ENCODE results near the gene PRSS27.
"Not testable (repeated sequence)": the region's sequence is repeated elsewhere in the genome, so short reads cannot be mapped to it uniquely, and the experiment has no call there.

Gene PRSS27

DNA sequence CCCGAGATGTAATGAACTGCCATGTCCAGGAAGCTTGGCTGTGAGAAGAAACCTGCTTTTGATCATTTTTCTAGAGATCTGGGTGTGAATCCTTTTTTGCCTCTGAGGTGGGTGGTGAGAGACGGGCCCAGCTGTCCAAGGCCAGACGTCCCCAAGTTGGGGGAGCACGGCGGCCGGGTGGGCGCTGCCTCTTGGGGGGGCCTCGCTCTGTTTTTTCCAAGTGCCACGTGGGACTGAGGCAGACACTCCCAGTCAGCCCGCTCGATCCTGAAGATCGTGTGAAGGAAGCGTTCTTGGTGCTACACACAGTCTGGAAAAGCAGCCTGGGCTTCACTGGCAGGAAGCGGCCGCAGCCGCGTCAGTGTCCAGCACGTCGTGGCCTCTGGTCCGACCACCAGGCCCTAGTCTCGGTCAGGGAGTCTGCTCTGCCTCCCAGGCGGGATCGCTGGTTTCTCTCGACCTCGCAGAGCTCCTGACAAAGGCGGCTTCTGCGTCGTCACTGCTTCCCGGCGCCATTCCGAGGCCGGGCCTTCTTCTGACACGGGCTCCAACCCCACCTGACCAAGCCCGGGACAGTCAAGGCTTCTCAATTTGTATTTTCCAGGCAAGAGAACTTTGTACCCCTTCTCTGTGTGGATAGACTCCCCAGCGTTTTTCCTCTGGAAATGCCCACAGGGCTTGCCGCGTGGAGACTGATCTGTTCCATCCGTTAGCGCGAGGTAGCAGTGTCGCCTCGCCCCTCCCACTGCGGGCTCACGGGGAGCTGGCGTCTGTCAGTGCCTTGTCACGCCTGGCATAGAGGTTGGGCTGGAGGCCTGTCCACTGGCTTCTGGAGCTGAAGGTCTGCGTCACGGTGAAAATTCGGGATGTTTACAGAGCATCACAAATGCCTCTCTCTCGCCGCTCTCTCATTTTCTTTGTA, 12.4 kb downstream of the PRSS27 start:
- no peak for DNase-seq

DNA sequence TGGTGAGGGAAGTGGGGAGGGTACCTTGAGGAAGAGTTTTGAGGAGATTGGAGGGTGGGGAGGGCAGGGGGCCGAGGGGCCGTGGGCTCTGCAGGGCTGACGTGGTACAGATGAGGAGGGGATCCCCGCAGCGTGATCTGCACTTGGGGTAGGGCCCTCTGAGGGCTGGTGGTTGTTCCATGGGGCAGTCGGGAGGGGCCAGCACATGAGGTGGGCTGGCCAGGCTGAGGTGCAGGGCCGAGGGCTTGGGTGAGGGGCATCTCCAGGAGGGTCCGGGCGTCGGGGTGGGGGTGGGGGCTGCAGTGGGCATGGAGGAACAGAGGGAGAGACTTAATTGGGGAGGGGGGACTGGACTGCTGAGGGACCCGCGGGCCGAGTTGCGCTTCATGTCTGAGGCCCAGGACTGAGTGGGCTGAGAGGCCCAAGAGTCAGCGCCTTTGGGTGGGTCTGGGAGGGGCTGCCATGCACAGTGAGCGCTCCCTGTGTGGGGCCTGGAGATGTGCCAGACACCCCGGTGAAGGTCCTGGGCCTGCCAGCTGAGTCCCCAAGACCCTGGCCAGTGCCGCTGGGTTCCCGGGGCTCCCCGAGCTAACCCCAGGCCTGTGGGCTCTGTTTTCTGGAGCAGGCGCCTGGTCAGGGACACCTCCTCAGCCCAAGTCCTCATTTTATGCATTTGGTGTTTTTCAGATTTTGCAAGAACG, 13.3 kb downstream of the PRSS27 start:
- no peak for DNase-seq

DNA sequence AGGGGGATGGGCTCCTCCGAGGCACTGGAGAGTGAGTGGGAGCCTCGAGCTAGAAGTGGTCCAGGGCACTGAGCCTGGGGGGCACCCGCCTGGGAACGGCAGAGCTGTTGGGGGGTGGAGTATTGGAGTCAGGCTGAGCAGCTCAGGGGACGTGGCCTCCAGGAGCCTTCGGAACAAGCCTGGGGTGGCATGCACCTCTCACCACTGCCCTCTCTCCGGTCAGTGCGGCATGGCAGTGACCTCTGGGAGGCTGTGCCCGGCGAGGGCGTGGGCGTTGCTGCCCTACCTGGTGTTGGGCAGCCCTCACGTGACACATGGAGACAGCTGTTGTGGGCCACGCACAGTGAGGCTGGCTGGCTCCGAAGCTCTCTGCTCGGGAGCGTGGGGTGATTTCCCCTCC, 13.9 kb downstream of the PRSS27 start:
- DNase-seq, result no peak

DNA sequence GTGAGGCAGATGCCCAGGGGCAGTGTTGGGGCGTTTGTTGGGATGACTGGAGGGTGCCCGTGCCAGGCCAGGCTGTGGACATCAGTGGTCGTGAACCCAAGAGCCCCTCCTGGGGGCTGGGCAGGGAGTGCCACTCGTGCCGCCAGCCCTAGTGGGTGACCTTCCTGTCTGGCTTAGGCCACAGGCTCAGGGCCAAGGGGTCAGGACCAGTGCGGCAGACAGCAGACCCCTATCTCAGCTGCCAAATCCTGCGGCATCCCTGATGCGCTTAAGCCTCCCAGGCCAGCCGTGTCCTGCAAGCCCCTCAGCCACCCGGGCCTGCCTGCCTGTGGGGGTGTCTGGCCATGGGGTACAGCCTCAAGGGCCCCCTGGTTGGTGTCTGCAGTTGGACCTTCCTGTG, 14.7 kb downstream of the PRSS27 start:
- DNase-seq, result no peak

DNA sequence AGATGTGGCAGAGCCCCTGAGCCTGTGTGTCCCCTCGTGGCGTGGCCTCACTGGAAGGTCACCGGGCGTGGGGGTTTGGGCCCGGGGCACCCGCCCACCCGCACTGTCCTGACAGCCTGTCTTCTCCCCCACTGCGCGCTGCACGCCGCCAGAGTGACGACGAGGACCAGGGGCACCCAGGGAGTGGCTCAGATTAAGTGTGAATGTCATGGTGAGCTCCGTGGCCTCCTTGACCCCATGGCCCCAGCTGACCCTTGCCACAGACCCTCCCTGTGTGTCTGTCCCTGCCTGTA, 15.1 kb downstream of the PRSS27 start:
- no peak for DNase-seq

DNA sequence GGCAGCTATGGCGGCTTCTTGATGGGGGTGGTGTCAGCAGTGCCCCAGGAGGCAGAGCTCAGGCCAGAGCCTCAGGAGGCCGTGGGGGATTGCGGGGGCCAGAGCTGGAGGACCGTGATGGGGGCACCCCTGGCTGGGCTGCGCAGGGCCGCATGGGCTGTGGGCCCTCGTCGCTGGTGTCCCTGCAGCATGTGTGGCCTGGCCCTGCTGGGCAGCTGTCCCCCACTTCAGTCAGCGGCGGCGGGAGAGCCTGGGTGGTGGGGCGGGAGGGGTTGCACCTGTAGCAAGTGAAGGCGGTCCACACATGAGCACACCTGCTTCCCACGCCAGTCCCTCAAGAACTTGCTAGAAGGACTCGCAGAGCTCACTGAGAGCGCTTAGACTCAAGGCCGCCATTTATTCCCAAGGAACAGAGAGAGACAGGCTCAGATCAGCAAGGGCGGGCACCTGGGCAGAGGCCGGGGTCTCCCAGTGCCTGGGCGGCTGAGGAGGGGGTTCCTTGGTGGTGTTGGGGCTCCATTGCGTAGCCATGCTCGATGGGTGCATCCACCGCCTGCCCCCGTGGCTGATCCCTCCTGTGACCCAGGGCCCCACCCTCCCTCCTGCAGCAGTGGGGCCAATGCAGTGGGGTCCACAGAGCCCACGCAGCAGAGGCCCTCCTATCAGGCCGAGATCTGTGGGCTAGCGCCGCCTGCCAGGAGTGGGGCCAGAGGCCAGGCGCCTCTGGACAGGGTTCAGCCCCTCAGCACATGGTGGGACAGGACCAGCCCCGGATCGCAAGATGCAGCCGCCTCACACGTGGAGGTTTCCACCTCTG, 15.7 kb downstream of the PRSS27 start:
- DNase-seq, result no peak

DNA sequence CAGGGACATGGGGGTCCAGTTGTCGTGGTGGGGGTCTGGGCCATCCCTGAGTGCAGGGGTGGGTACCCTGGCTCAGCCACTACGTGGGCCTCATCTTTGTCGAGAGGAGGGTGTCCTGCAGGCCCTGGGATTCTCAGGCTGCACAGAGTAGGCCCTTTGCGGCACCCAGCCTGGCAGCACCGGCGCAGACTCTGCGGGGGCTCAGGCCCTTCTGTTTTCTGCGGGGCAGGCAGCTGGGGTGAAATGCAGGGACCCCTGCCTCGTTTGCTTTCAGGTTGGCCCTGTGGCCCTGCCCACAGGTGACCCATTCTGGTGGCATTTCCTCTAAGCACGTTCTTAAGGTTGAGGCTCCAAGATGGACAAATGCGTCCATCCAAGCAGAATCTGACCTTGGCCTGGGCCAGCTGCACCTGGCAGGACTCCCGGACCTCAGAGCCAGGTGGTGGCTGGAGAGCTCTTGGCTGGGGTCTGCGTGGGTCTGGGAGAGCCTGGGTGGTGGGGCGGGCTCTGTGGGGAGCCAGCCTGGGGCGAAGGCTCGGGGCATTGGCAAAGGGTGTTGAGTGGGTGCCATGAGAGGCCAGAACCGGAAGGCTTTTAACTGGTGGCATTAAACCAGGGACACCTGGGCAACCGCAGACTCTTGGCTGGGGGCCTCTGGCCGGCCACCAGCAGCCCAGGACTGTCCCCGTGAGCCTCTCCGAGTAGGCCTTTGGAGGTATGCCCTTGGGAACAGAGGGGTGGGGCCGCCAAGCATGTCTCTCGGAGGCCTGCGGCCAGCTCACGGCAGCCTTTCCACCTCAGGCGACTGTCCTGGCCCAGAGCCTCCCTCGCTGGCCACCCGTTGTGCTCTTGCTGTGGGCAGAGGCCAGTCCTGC, 16.9 kb downstream of the PRSS27 start:
- DNase-seq, result no peak

DNA sequence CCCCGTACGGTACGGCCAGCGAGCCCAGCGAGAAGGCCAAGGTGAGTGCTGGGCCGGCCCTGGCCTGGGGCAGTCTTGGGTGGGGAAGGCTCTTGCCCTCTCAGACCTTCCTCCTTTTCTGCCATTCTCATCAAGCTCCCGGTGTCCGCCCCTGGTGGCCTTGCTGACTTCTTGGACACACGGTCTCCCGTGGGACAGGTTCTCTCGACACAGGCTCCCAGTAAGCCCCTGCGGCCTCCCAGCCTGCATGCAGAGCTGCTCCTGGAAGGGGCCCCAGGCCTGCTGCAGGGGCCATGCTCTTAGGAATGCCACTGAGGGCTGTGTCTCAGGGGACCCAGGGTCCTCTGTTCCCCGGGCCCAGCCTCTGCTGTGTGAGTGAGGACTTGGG, 17.6 kb downstream of the PRSS27 start:
- DNase-seq, result no peak

DNA sequence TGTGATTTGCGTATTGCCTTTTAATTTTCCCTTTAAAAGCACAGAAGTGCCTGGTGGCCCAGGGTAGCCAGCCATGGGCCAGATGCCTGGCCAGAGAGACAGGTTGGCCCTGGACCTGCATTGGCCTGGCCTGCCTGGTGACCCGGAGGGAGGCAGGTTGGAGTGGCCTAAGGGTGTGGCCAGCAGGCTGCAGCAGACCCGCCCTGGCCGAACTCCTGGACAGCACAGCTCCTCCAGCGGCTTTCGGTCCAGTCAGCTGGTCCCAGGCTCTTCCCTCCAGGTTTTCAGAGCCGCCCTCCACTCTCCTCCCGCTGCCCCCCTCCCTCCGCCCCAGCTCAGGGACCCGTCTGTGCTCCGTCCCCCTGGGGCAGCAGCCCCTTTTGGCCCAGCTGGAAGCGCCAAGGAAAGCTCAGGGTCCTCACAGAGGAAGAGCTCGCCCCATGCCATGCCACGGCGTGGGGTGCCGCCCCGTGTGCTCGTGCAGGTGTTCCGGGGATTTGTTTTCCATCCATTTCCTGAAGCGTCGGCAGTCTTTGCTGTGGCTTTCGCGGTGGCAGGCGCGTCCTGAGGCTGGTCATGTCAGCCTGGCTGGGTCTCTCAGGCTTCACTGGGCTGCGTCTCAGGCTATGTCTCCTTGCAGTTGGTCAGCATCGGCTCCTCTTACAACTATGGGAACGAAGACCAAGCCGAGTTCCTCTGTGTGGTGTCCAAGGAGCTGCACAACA, 18.1 kb downstream of the PRSS27 start:
- DNase-seq, result no peak

DNA sequence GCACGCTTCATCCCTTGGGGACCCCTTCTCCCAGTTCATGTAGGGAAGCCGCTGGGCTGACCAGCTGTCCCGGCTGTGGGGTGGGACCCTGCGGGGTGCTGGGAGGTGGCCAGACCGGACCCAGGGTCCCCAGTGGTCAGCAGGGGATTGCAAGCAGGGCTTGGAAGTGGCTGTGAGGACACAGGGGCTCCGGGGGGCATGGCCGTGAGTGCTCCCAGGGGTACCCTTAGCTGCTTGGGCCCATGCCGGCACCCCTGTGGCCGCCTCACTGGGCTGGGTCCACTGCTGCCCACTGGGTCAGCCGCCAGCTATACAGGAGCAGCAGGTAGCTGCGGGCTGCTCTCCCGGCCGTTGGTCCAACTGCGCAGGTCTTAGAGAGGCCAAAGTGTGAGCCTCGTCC, 18.8 kb downstream of the PRSS27 start:
- DNase-seq, result no peak

DNA sequence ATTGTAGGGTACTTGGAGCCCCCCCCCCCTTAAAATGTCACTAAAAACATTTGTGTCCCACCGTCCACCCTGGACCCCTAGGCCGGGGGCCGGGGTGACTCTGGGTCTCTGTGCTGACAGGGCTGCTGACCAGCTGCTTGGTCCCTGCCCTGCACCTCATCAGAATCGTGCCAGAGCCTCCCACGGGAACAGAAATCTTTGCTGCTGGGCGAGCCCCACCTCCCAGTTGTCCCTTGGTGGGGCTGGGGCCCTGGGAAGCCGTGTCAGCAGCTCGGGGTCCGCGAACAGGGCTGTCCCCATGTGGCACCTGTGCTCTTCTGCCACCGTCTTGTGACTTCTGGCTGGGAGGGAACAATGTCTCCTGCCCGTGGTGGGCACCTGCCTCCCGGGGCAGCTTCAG, 19.2 kb downstream of the PRSS27 start:
- no peak for DNase-seq

DNA sequence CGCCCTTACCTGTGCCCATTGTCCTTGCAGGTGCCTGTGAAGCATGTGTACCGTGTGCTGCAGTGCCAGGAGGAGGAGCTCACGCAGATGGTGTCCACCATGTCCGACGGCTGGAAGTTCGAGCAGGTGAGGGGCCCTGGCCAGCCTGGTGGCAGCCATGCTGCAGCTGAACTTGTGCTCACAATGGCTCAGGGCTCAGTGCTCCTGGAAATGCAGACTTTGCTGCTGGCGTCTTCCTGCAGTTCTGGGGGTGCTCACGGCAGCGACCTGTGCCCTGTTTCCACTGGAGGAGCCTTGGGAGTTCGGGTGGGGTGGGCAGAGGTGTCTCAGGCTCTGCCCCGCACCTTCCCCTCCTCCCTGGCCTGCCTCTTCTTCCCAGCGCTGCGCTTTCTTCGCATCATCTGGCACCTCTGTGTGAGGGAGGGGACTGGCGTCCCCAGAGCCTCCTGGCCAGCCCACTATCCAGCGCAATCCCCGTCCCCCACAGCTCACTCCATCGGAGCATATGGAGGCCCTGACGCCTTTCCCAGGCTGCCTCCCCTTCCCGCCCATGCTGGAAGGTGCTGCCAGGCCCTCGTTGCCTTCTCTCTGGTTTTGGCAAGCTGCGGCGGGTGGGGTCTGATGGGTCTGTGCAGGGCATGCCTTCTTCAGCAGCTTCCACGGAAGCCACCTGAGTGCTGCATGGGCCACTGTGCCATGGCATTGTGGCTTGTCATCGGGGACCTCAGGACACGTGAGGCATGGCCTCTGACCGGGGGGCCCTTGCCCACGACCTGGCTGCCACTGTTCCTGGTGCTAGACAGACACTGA, 20.0 kb downstream of the PRSS27 start:
- DNase-seq, result no peak

DNA sequence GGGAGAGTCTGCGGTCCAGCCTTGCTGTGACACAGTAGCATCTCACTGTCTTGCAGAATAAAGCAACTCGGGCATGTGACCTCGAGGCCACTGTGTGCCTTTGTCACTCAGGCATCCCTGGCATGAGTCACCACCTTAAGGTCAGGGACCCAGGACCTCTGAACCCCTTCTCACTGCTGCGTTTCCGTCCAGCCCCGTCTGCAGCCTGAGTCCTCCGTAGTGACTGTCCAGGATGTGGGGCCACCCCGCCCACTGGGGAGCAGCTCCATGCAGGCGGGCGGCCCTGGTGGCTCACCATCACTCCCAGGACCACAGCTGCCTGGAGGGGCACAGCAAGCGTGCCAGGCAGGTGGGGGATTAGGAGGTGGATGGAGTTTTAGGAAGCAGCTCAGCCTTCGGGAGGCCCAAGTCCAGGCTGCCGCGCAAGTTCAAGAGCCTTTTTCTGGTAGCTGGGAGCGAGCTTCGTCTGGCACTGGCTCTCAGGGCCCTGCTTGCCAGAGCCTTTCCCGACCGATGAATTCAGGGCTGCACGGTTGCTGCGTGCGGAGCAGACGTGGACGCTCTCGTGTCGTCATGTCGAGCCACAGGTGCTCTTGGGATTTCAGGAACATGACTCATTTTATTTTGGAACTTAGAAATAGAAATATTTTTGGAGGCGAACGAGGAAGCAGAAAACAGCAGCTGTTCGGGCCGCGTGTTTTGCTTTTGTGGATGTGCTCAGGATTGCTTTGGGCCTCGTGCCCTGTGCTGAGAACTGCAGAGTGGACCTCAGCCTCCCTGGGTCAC, 20.9 kb downstream of the PRSS27 start:
- no peak for DNase-seq

DNA sequence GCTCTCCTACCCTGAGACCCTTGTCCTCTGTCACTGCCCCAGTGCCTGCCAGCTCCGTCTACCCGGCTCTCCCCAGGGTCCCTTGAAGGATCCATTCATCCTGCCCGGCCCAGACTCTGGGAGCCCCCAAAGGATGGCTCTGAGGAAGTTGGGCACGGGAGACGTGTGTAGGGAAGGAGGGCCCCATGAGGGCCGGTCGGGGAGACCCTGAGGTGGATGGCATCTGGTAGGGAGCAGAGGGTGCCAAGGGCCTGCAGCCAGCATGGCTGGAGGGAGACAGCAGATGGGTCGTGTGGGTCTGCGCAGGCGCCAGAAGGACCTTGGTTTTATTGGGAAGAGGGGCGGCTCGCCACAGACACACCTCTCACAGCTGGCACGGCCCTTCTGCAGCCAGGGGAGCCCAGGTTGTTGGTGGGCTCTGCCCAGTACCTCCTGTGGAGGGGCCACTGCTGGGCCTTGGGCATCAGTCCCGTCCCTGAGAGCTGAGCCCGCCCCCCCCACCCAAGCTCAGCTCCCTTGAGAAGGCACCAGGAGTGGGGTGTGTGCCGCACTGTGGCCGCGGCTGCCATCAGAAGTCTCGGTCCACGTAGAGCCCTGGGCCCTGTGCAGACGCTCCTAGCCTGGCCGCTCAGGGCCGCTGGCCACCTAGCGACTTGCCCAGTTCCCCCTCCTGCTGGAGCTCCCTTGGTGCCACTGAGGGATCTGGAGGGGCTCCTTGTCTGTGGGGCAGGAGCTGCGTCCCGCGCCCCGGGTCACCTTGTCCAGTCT, 21.7 kb downstream of the PRSS27 start:
- no peak for DNase-seq

DNA sequence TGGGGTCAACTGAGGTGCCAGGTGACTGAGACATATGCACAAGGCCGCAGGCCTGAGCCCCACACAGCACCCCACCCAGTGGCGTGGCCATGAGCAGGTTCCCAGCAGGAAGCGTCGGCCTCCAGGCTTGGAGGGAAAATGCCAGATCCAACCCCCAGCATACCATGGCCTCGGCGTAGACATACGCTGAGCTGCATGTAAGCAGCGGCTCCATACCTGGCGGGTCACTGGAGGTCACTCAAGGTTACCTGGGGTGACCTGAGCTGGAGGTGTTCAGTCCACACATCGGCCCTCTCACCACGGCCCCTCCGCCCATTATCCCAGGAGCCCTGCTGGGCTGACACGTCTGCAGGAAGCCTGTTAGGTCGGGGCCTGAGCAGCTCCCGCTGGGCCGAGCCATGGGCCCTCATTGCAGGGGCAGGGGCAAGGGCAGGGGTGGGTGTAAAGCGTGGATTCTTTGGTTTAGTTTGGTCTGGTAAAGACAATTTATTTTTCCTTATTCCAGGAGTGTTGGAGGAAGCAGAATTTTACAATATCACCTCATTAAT, 22.5 kb downstream of the PRSS27 start:
- DNase-seq, result no peak

DNA sequence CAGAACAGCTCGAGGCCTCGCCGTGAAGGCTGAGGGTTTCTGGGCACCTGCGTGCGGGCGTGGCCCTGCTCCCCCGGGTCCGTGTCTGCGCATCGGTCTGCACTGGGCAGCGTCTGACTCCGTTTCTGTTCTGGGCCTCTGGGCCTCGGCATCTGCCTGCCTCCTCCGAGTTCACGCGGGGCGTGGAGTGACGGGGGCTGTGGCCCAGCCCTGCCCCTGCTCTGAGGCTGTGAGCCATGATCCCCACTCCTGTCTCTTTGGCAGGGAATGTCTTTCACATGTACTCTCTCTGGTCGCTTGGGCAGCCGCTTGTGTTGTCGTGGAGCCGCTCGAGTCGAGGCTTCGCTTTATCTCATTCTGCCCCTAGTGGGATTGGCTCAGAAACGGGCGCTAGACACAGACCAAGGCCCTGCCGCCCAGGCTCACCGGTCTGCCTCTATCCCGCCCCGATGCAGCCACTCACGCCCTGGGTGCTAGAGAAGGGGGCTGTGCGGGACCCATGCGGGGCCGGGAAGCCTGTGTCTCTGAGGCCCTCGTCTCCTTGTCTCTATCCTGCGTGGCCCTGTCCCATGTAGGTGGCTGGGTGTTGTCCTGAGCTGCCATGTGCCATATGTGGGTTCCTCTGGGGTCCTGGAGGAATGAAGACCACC, 23.3 kb downstream of the PRSS27 start:
- DNase-seq, result not testable (repeated sequence)

DNA sequence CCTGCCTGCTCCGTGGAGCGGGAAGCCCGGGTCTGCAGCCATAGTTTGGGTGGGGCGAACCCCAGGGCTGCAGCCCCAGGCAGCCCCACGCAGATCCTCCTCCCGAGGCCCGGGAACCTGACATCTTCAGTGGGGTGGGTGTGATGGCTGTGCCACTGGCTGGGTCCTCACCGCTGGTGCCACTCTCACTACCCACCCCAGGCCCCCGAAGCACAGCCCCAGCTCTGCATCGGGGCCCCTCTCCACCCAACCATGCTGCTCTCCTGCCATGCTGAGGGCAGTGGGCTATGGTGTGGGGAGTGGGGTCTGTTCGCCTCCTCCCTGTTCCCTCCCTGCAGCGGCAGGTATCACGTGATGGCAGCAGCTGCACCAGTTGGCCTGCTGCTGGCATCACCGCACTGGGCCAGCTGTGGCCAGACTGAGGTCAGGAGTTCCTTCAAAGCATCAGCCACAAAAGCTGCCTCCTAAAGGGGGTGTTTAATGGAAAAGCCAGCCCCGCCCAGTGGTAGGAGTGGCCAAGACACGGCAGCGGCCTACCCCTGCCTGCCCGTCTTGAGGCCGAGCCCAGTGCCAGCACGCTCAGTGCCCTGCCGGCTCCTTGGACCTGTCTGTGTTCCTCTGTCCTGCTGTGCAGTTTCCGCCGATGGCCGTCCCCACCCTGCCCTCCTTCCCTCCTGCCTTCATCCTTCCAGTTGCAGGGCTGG, 26.9 kb downstream of the PRSS27 start:
- peak; percentile 76 for DNase-seq
